DND-41 (cell line): ENCODE measurements around the gene PTPN9.

Experiments
- EZH2 ChIP-seq: IDR thresholded peaks from 3 replicates; pipeline ENCODE4 v1.6.1; 2012; ENCODE audit warnings: borderline replicate concordance, low read depth, mild to moderate bottlenecking, moderate library complexity, low read length, inconsistent platforms; ENCODE audit not compliant: severe bottlenecking
- TF ChIP-seq, protein P1 (sequence below): IDR thresholded peaks from 2 replicates; pipeline ENCODE4 v1.5.1; 2012; ENCODE audit warnings: borderline replicate concordance, low read length, moderate library complexity, mild to moderate bottlenecking; ENCODE audit not compliant: poor library complexity, severe bottlenecking; ENCODE audit errors: extremely low read depth

DNA sequence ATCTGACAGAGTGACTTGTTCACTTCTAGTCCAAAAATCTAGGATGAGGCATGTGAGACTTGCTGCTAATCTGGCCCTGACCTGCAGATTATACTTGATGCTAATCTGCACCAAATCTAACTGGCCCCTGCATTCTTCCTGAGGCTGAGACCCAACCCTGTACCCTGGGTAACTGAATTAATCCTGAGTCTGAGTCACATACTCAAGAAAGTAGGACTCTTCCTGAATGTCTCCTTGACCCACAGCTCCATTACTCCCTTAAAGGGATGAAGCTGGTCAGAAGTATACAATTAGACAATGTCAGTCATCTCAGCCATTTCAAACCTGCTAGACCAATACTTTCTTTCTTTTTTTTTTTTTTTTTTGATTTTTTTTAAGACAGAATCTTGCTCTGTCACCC lies 25.5 kb downstream of the PTPN9 start:
- TF ChIP-seq, protein P1, sequence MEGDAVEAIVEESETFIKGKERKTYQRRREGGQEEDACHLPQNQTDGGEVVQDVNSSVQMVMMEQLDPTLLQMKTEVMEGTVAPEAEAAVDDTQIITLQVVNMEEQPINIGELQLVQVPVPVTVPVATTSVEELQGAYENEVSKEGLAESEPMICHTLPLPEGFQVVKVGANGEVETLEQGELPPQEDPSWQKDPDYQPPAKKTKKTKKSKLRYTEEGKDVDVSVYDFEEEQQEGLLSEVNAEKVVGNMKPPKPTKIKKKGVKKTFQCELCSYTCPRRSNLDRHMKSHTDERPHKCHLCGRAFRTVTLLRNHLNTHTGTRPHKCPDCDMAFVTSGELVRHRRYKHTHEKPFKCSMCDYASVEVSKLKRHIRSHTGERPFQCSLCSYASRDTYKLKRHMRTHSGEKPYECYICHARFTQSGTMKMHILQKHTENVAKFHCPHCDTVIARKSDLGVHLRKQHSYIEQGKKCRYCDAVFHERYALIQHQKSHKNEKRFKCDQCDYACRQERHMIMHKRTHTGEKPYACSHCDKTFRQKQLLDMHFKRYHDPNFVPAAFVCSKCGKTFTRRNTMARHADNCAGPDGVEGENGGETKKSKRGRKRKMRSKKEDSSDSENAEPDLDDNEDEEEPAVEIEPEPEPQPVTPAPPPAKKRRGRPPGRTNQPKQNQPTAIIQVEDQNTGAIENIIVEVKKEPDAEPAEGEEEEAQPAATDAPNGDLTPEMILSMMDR = no peak
- TF ChIP-seq EZH2 = no peak
